GM12865 (cell line): Measurements from ENCODE around the gene CELSR1.

ENCODE experiments used
- DNase-seq: peaks from one replicate; pipeline ENCODE4 v3.0.0; 2010; ENCODE audit warnings: low read depth
- H3K4me3 ChIP-seq: 2 replicates; pipeline ENCODE4 v1.5.1; 2011; ENCODE audit warnings: mild to moderate bottlenecking, low read depth, low read length, control low read depth
- TF ChIP-seq, protein P1 (sequence below): IDR thresholded peaks from 2 replicates; pipeline ENCODE4 v1.5.1; 2011; ENCODE audit warnings: low read length, control low read depth, low read depth, inconsistent platforms; ENCODE audit not compliant: insufficient read depth; ENCODE audit errors: missing control alignments

Gene CELSR1

DNA sequence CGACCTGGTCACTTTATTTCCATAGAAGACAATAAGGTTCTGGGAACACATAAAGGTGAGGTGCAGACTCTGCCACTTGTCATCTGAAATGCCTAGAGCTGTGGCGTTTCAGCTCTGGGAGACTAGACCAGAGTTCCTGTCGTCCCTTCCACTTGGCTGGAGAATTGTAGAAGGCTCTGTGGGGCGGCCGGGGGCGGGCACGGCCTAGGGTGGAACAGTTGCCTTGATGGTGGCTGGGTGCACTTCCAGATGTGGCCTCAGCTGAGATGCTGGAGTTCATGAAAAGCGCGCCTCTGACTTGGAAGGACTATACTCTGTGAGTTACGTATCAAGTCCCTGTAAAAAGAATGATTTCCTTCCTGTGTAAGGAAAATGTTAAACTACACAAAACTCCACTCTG is 185.1 kb downstream of the CELSR1 start:
- DNase-seq, result no peak
- TF ChIP-seq, protein P1, sequence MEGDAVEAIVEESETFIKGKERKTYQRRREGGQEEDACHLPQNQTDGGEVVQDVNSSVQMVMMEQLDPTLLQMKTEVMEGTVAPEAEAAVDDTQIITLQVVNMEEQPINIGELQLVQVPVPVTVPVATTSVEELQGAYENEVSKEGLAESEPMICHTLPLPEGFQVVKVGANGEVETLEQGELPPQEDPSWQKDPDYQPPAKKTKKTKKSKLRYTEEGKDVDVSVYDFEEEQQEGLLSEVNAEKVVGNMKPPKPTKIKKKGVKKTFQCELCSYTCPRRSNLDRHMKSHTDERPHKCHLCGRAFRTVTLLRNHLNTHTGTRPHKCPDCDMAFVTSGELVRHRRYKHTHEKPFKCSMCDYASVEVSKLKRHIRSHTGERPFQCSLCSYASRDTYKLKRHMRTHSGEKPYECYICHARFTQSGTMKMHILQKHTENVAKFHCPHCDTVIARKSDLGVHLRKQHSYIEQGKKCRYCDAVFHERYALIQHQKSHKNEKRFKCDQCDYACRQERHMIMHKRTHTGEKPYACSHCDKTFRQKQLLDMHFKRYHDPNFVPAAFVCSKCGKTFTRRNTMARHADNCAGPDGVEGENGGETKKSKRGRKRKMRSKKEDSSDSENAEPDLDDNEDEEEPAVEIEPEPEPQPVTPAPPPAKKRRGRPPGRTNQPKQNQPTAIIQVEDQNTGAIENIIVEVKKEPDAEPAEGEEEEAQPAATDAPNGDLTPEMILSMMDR, result no peak
- no peak overlapping the region for H3K4me3 ChIP-seq

DNA sequence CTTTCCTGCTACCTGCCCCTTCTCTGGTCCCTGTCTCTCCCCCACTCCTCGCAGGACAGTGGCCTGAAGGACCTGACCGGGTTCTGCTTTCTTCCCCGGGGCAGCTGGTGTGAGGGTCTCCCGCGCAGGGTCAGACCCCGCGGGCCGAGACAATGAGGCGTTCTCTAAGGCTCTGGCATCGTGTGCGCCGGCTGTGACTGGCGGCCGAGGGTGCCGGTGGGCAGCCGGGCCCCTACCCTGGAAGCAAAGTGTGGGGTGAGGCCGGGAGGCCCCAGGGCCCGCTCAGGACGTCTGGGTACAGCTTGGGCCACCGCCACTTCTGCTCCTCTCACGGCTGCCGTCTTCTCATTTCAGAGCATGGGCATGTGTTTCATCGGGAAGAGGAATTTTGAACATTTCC is 185.7 kb downstream of the CELSR1 start:
- DNase-seq, result no peak
- no peak overlapping the region for H3K4me3 ChIP-seq
- TF ChIP-seq, protein P1, result no peak

DNA sequence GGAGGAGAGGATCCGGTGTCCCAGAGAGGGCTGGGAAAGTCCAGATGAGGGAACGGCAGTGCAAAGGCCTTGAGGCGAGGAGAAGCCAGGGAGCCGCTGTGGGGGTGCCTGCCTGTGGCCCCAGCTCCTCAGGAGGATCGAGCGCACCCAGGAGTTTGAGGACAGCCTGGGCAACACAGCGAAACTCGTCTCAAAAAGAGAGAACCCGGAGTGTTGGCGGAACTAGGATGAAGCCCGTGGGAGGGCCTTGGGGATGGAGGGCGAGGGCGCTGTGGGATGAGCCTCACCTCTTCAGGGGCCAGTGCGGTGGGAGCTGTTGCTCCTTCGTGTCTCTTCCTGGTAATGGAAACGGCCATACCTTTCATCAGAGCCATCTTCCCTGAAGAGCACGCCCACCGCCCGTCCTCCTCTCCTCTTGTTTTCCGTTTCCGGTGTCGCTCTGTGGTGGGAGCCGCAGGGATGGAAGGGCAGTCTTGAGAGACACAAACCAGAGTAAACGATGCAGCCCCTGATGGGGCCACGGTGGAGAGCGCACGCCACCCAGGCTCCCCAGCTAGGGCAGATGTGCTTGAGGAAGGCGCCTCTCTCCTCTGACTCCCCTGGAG is 186.2 kb downstream of the CELSR1 start:
- no peak for DNase-seq
- H3K4me3 ChIP-seq, result no peak overlapping the region
- TF ChIP-seq, protein P1, result no peak

DNA sequence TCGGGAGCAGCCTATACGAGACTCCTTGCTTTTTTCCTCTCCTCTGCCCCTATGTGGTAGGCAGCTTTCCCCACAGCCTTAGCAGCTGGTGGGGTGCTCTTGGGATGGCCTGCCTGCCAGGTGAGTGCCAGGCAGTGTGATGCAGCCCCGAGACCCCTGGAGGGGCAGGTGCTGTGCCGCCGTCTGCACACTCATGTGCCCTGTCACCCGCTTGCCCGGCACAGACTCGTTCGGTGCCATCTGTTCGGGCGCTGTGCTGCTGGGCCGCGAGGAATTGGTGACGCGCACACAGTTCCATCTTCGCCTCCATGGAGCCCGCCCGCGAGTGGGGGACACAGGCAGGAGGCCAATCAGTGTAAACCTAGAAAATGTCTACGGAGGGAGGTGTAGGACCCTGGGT is 186.8 kb downstream of the CELSR1 start:
- TF ChIP-seq, protein P1, result no peak
- no peak overlapping the region for H3K4me3 ChIP-seq
- DNase-seq, result no peak

DNA sequence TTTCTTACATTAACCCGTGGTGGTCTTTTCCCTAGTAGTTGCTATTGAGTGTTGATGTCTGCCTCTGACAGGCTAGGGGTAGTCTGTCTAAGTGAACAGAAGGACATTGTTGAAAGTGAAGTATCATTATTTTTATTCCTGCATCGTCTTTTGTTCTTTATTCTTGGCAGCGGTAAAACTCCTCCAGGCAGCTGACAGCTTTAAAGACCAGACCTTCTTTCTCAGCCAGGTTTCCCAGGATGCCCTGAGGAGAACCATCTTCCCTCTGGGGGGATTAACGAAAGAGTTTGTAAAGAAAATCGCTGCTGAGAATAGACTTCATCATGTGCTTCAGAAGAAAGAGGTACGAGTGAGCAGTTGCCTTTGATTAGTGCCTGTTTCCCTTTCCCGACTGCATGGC is 187.3 kb downstream of the CELSR1 start:
- TF ChIP-seq, protein P1, result no peak
- H3K4me3 ChIP-seq, result no peak overlapping the region
- DNase-seq, result no peak

DNA sequence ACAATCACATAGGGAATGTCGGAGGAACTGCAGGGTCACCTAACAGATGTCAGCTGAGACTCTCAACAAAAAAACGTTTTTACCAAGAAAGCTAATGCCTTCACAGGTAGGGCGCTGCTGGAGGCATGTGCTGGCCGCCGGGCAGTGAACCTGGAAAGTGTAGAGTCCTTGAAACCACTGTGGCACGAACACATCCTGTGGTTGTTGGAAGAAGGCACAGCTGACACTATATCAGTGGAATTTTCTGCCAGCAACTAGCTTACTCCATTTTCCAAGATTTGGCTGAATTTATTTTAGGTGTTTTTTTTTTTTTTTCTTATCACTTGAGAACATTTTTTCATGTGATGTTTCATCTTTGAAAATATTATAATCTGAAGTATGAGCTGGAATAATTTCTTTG is 187.7 kb downstream of the CELSR1 start:
- TF ChIP-seq, protein P1, result no peak
- no peak overlapping the region for H3K4me3 ChIP-seq
- no peak for DNase-seq

DNA sequence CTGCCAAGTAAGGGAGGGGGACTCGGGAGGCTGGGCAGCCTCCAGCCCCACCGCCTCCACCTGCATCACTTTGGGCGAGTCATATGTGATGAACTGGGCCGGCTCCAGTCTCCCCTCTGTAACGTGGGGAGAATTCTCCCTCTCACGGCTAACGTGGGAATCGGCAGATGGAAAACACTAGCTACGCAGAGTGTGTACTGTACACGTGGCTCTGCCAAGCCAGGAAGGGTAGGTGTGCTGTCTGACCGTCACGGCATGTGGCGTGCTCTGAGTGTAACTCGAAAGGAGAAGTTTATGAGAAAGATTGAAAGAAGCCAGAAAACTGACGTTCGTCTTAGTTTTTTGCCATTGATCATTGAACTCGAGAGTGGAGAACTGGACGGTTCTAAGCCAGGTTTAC is 188.2 kb downstream of the CELSR1 start:
- DNase-seq, result no peak
- H3K4me3 ChIP-seq, result no peak overlapping the region
- TF ChIP-seq, protein P1, result no peak
